IPS-NIHi7 (cell line): ENCODE data around the gene AURKAIP1.
"Not testable (repeated sequence)": the region's sequence is repeated elsewhere in the genome, so short reads cannot be mapped to it uniquely, and the experiment has no call there.

ENCODE experiments used
- DNase-seq: peaks from one replicate; pipeline ENCODE4 v3.0.0; 2012; ENCODE audit warnings: mixed read lengths; ENCODE audit errors: extremely low spot score

AURKAIP1 gene

DNA sequence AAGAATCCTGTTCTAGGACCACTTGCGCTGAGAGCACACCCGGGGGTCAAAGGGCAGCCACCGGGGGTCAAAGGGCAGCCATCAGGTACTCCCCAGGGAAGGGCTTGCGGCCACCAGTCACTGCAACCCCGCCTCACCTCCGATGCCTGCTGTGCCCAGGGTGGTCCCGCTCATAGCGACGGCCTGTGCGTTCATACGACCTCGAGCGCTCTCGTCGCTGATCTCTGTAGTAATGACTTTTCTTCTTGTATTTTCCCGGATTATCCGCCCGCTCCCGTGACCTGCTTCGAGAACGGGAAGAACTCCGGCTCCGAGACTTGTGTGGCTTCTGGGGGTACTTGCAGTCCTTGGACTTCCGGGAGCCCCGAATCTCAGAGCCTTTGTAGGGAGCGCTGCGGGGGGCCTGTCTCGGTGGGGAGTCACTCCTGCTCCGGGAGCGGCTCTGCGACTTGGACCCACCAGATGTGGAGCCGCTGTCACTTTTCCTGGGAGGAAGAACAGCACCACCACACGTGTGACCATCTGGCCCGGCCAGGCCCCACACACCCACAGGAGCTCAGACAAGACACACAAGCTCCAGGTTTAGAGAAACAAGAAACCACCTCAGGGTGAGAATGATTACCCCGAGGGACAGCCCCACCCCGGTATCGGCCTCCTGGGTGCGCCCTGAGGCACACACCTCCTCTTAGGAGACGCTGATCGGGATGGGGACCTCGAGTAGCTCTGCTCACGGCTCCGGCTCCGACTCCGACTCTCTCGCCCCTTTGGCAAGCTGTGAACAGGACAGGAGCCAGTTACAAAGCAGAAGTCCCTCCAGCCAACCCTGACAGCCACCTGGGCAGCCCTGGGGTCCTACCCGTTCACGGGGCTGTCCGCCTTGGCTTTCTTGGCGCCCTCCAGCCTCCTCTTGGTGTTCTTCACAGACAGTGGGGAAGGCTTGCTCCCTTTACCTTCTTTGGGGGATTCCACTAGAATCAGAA lies 12.4 kb upstream of the AURKAIP1 start:
- no peak for DNase-seq

DNA sequence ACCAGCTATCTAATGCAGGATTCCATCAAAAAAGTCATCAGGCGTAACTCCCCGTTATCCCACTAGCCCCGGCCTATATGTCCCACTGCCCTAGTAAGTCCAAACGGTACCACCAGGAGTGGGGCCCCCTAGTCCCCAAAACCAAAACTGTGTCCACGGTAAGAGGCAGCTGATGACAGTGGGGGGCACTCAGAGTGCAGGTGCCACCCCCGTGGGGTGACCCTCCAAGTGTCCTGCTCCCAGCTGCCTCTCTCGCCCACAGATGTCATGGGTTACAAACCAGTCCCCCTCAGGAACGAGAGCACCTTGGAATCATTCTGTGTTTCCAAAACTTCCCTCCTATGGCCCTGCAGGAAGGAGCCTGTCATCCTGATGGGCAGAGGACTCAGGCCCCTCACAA lies 10.9 kb upstream of the AURKAIP1 start:
- no peak for DNase-seq

- not testable (repeated sequence) for DNase-seq
Measured at GRCh38 chr1:1385339-1385738, 10.3 kb upstream of the AURKAIP1 start.

GRCh38 chr1:1381294-1381693 lies 6.3 kb upstream of the AURKAIP1 start:
- DNase-seq = no peak

GRCh38 chr1:1380860-1381259 lies 5.9 kb upstream of the AURKAIP1 start:
- DNase-seq = no peak

- no peak for DNase-seq
Measured at GRCh38 chr1:1377540-1378205, 2.7 kb upstream of the AURKAIP1 start.

DNA sequence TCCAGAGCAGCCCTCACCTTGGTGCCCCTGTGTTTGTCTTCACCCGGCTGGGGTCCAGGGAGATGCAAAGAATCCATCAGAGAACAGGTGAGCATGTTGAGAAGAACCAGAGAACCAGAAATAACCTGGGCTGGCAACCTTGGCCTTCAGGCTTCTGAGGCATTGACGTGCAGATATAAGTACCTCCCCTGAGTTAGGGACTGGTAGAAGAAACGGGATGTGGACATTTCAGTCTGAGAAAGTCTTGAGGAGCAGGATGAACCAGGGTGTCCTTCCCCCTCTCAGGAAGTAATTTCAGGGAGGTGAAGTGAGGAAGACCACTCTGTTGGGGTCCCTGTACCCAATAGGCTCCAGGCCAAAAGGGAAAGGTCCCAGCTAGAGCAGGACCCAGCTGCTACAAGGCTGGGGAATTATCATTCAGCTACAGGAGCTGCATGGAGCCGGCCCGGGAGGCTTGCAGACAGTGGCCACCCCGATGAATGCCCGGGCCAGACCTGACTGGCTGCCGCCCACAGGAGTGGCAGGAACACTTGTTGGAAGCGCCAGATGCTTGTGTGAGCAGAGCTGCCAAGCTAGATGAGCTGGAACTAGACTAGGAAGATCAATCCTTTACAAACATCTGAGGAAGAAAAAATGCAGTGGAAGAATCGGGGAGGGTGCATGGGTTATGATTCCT lies 1.7 kb upstream of the AURKAIP1 start:
- DNase-seq = no peak

DNA sequence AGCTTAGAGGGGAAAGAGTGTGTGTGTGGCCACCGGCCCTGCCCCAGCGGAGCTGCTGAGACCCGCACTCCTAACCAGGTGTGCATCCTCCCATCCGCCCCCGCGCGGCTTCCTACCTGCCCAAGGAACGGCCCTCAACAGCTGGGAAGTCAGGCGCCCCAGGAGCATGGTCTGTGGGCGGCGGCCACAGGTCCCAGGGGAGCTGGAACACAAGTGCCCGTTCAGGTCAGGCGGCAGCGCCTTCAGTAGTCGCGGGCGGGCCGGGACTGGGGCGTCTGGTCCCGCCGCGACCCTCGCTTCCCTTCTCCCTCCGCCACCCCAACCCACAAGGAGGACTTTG lies 448 bp downstream of the AURKAIP1 start:
- DNase-seq = peak; percentile 9

- peak; percentile 7 for DNase-seq
Measured at GRCh38 chr1:1373815-1374588, 1.0 kb downstream of the AURKAIP1 start.

DNA sequence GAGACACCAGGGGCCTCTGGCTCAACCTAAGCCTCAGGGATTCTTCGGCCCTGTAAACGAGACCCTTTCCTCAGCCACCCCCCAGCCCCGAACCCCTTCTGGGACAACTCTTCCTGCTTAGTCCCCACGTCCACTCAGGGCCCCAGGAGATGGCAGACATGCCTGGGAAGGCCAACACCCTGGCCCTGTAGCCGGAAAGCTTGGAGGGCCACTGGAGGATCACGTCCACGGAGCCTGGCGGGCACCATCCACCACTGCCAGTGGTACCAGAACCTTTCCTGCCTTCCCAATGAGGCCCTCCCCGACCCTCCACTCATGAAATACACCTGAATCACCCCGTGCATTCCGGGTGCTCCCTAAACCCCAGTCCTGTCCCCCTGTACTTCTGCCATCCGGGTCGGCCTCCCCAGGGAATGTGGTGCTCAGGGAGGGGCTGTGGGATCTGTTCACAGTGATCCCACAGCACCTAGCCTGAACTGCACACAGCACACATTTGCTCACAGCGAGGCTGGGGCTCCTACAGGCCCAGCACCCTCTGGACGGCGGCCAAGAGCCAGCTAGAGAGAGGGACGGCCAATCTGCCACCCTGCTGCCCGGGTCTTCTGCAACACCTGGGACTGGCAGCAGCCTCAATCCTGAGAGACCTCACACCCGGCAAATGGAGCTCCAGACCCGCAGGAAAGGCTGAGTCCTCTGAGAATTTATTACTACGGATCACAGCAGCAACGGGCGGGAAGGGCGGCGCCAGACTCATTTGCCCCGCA lies 1.8 kb downstream of the AURKAIP1 start:
- DNase-seq = no peak

DNA sequence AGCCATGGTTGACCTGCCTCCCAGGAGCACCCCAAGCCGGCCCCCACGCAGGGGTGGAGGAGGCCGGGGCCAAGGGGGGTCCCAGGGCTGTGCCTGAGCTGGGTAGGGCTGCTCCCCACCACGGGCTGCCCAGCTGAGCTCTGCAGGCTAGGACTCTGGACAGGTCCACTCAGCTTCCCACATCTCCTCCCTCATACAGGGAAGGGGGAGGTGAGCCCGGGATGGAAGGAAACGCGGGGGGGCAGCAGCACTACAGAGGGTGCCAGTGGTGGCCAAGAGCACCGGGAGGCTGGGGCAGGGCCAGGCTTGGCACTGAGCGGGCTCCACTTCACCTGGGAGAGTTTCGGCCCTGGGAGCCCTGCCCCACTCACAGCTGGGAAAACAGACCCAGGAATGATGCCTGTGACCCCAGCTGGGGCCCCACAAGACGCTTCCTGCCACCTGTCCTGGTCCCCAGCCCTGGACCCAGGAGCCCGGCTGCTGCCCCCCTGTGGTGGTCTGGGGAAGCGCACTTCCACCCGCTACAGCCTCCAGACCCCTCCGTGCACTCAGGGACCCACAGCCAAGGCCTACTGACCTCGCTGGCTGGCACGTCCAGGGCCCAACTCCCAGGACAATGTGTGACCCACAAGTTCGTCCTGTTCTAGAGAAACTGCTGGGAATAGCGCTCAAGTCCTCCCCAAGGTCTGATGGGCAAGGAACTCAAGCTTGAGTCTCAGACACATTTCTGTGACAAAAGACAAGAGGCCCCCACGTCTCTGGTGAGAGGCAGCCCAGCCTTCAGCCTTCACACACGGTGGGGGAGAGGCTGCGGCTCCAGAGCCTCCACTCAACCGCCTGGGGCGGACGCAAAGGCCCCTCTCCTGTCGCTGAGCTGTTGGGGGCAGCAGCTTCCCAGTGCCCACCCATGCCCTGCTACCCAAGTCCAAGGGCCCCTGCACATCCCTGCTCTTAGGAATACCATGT lies 3.0 kb downstream of the AURKAIP1 start:
- DNase-seq = peak; percentile 90

GRCh38 chr1:1371364-1371745 lies 3.7 kb downstream of the AURKAIP1 start:
- DNase-seq = no peak

GRCh38 chr1:1370771-1371300 lies 4.2 kb downstream of the AURKAIP1 start:
- DNase-seq = no peak

GRCh38 chr1:1370094-1370493 lies 4.9 kb downstream of the AURKAIP1 start:
- not testable (repeated sequence) for DNase-seq

GRCh38 chr1:1367315-1367714 lies 7.7 kb downstream of the AURKAIP1 start:
- DNase-seq = no peak

GRCh38 chr1:1366699-1367066 lies 8.3 kb downstream of the AURKAIP1 start:
- no peak for DNase-seq

GRCh38 chr1:1365875-1366698 lies 8.9 kb downstream of the AURKAIP1 start:
- DNase-seq = no peak

- DNase-seq = no peak
Measured at GRCh38 chr1:1364266-1364665, 10.7 kb downstream of the AURKAIP1 start.

DNA sequence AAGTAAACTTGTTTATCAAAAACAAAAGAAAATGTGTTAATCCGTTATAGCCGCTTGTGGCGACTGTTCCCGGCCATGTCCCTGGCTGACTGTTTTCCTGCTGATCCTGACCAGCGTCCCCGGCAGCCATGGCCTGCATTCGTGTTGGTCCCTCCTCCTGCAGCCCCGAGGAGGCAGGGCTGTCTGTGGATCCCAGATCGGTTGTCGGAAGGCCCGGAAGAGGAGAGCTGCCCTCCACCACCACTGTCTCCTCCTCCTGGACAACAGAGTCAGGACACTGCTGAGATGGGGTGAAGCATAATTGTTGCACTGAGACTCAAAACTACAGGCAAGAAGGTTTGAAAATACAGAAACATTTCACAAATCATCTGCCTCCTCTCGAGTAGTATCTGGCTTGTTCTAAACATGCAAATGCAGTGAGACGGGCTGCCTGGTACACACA lies 13.0 kb downstream of the AURKAIP1 start:
- peak; percentile 65 for DNase-seq
